ENCODE data around the gene DAB2IP. TPM values are rescaled to one million over a fixed set of nuclear protein-coding genes. Genes with fewer than 3 reads are reported as not detected.
A peak's percentile ranks its signal among the peaks of the same experiment; 100 is the strongest.

DAB2IP gene
- total and polyA plus RNA-seq, 4 donors, result 19.4 to 75.0 (median 28.7) TPM

- no peaks in the 10 kb centered on the region for H3K9me3 ChIP-seq (ENCODE audit: control insufficient read depth in 4 of 4, insufficient read depth in 3 of 4, low read length in 3 of 4)
- H3K9ac ChIP-seq (ENCODE audit: insufficient read depth in 1 of 2, low read length in 2 of 2), result no peak overlapping the region
- no peak for TF ChIP-seq CTCF (IDR thresholded peaks at IDR 0.05; ENCODE audit: control extremely low read depth, extremely low read depth)
- H3K4me1 ChIP-seq (ENCODE audit: control insufficient read depth in 5 of 5, insufficient read depth in 5 of 5, low read length in 5 of 5), result peaks cover 0 to 9% (median 6%) of the 10 kb centered on the region in 5 donors
- DNase-seq, result no peak
- 69 to 81% methylated on average over 11 of the region's 11 CpGs for WGBS, 2 donors
- H3K27me3 ChIP-seq (ENCODE audit: control insufficient read depth in 3 of 3, insufficient read depth in 3 of 3, low read length in 2 of 3), result no peaks in the 10 kb centered on the region
- peaks cover 0 to 3% (median 0%) of the 10 kb centered on the region in 4 donors for H3K36me3 ChIP-seq (ENCODE audit: control insufficient read depth in 4 of 4, insufficient read depth in 4 of 4, low read length in 4 of 4)
- H3K4me3 ChIP-seq, result no peak overlapping the region
- no peak for ATAC-seq (ENCODE audit: insufficient read depth, low FRiP score)
- peak overlapping the region; percentile 2 to 26 for H3K27ac ChIP-seq (ENCODE audit: low read depth in 1 of 2, low read length in 1 of 2)
Measured at GRCh38 chr9:121662891-121663580, 11.6 kb downstream of the DAB2IP start.

GRCh38 chr9:121663591-121663990 is 12.2 kb downstream of the DAB2IP start:
- H3K4me3 ChIP-seq, result no peak overlapping the region
- H3K9ac ChIP-seq (ENCODE audit: insufficient read depth in 1 of 2, low read length in 2 of 2), result no peak overlapping the region
- no peaks in the 10 kb centered on the region for H3K27me3 ChIP-seq (ENCODE audit: control insufficient read depth in 3 of 3, insufficient read depth in 3 of 3, low read length in 2 of 3)
- peak overlapping the region; percentile 2 to 26 for H3K27ac ChIP-seq (ENCODE audit: low read depth in 1 of 2, low read length in 1 of 2)
- peaks cover 0 to 3% (median 0%) of the 10 kb centered on the region in 4 donors for H3K36me3 ChIP-seq (ENCODE audit: control insufficient read depth in 4 of 4, insufficient read depth in 4 of 4, low read length in 4 of 4)
- 83 to 84% methylated on average over 7 of the region's 7 CpGs for WGBS, 2 donors
- ATAC-seq (ENCODE audit: insufficient read depth, low FRiP score) (no peak), DNase-seq (no peak)
- no peaks in the 10 kb centered on the region for H3K9me3 ChIP-seq (ENCODE audit: control insufficient read depth in 4 of 4, insufficient read depth in 3 of 4, low read length in 3 of 4)
- TF ChIP-seq CTCF (IDR thresholded peaks at IDR 0.05; ENCODE audit: control extremely low read depth, extremely low read depth), result no peak
- H3K4me1 ChIP-seq (ENCODE audit: control insufficient read depth in 5 of 5, insufficient read depth in 5 of 5, low read length in 5 of 5), result peaks cover 0 to 8% (median under 1%) of the 10 kb centered on the region in 5 donors

- Histone ChIP-seq H3K4me3 (no peak overlapping the region), H3K9ac (ENCODE audit: insufficient read depth in 1 of 2, low read length in 2 of 2) (no peak overlapping the region), H3K27ac (ENCODE audit: low read depth in 1 of 2, low read length in 1 of 2) (no peak overlapping the region), H3K27me3 (ENCODE audit: control insufficient read depth in 3 of 3, insufficient read depth in 3 of 3, low read length in 2 of 3) (no peaks in the 10 kb centered on the region), H3K9me3 (ENCODE audit: control insufficient read depth in 4 of 4, insufficient read depth in 3 of 4, low read length in 3 of 4) (no peaks in the 10 kb centered on the region), H3K4me1 (ENCODE audit: control insufficient read depth in 5 of 5, insufficient read depth in 5 of 5, low read length in 5 of 5) (peaks cover 0 to 7% (median 0%) of the 10 kb centered on the region in 5 donors), H3K36me3 (ENCODE audit: control insufficient read depth in 4 of 4, insufficient read depth in 4 of 4, low read length in 4 of 4) (no peaks in the 10 kb centered on the region)
- no peak for TF ChIP-seq CTCF (IDR thresholded peaks at IDR 0.05; ENCODE audit: control extremely low read depth, extremely low read depth)
- ATAC-seq (ENCODE audit: insufficient read depth, low FRiP score), result no peak
- DNase-seq, result no peak
- 80 to 88% methylated on average over 8 of the region's 8 CpGs for WGBS, 2 donors
Measured at GRCh38 chr9:121666294-121666693, 14.9 kb downstream of the DAB2IP start.
